Right renal cortex interstitium (tissue), 3 donors: ENCODE results near the gene CA9. TPM values are rescaled to one million over a fixed set of nuclear protein-coding genes. Genes with fewer than 3 reads are reported as not detected.
A peak's percentile ranks its signal among the peaks of the same experiment; 100 is the strongest.

Experiments
- DNase-seq, 3 donors: peaks; one replicate each; pipeline ENCODE4 v3.0.0-alpha.2; 2013; ENCODE audit warnings: low read depth in 3 of 3, low spot score in 2 of 3
- polyA plus RNA-seq, 3 donors: library from polyadenylated mRNA; unstranded; fragments of 120-200 nt; gene quantifications; one replicate each; pipeline ENCODE4 v1.2.1, GENCODE V29; 2013; ENCODE audit not compliant: insufficient read length in 3 of 3

CA9 gene
- polyA plus RNA-seq, 3 donors: 0.31 to 1.2 (median 0.60) TPM

GRCh38 chr9:35650341-35651158, 23.2 kb upstream of the CA9 start, which contains the start of gene SIT1:
SIT1 (minus strand) TSS chr9:35650931; CDS start chr9:35650853, 78 bp downstream.
- no peak for DNase-seq

GRCh38 chr9:35651956-35652828, 21.5 kb upstream of the CA9 start:
- DNase-seq: no peak

GRCh38 chr9:35652829-35653209, 20.9 kb upstream of the CA9 start:
- no peak for DNase-seq

- no peak for DNase-seq
Observed at GRCh38 chr9:35653611-35654010, 20.1 kb upstream of the CA9 start.

GRCh38 chr9:35656348-35656747, 17.4 kb upstream of the CA9 start:
- no peak for DNase-seq

GRCh38 chr9:35656831-35657545, 16.7 kb upstream of the CA9 start:
- DNase-seq: peak in 1 of 3 donors; percentile 63

- peak; percentile 94 to 97 (median 95) for DNase-seq
Observed at GRCh38 chr9:35657546-35658136, 16.1 kb upstream of the CA9 start, which contains the start of gene RMRP. RMRP (minus strand) TSS chr9:35658019.

- peak in 2 of 3 donors; percentile 77 to 78 for DNase-seq
Observed at GRCh38 chr9:35658137-35658967, 15.4 kb upstream of the CA9 start, which contains the start of gene CCDC107. CCDC107 (plus strand) TSS chr9:35658292; CDS start chr9:35658380, 88 bp downstream.

GRCh38 chr9:35658968-35659220, 14.8 kb upstream of the CA9 start:
- no peak for DNase-seq

- no peak for DNase-seq
Observed at GRCh38 chr9:35659340-35659739, 14.4 kb upstream of the CA9 start.

- no peak for DNase-seq
Observed at GRCh38 chr9:35660966-35661415, 12.7 kb upstream of the CA9 start.

GRCh38 chr9:35661756-35662350, 11.9 kb upstream of the CA9 start:
- DNase-seq: no peak

- no peak for DNase-seq
Observed at GRCh38 chr9:35662437-35662836, 11.3 kb upstream of the CA9 start.

GRCh38 chr9:35664531-35665470, 8.9 kb upstream of the CA9 start, which contains the start of gene ARHGEF39:
ARHGEF39 (minus strand) TSS chr9:35665195; CDS start chr9:35665169, 26 bp downstream.
- DNase-seq: peak in 2 of 3 donors; percentile 68 to 71

GRCh38 chr9:35665471-35665818, 8.3 kb upstream of the CA9 start:
- no peak for DNase-seq

- no peak for DNase-seq
Observed at GRCh38 chr9:35666045-35666444, 7.7 kb upstream of the CA9 start.

- DNase-seq: no peak
Observed at GRCh38 chr9:35666549-35666948, 7.2 kb upstream of the CA9 start.

- no peak for DNase-seq
Observed at GRCh38 chr9:35667939-35668338, 5.8 kb upstream of the CA9 start.
